GM23338 (cell line): ENCODE data around the gene SLC30A7. TPM values are rescaled to one million over a fixed set of nuclear protein-coding genes. Genes with fewer than 3 reads are reported as not detected.

Experiments used
- ATAC-seq: fragments of 200-7000 bp; cut with Tn5 transposase; 3 replicates; pipeline ENCODE4 v1.9.1; 2020
- DNase-seq: peaks from one replicate; pipeline ENCODE4 v3.0.0-alpha.2; 2015; ENCODE audit warnings: low spot score
- H2AFZ ChIP-seq: fragments of 200-600 bp; sonication (generic); 2 replicates; pipeline ENCODE4 v1.8.0; 2016; ENCODE audit warnings: antibody characterized with exemption, mild to moderate bottlenecking, moderate library complexity
- H3F3A ChIP-seq: fragments of 200-600 bp; sonication (generic); replicated peaks from 2 replicates; pipeline ENCODE4 v1.8.0; 2017; ENCODE audit warnings: antibody characterized with exemption, mixed run types, low read depth
- H3K27ac ChIP-seq: fragments of 200-600 bp; sonication (generic); 2 replicates; pipeline ENCODE4 v1.6.1; 2016; ENCODE audit warnings: low read depth
- H3K27me3 ChIP-seq: fragments of 200-600 bp; sonication (generic); 2 replicates; pipeline ENCODE4 v1.8.0; 2016; ENCODE audit warnings: mild to moderate bottlenecking, mixed run types, moderate library complexity; ENCODE audit not compliant: insufficient read depth
- H3K36me3 ChIP-seq: fragments of 200-600 bp; sonication (generic); 2 replicates; pipeline ENCODE4 v1.8.0; 2016; ENCODE audit warnings: mild to moderate bottlenecking; ENCODE audit not compliant: insufficient read depth
- H3K4me1 ChIP-seq: fragments of 200-600 bp; sonication (generic); 2 replicates; pipeline ENCODE4 v1.8.0; 2016; ENCODE audit warnings: mild to moderate bottlenecking, moderate library complexity; ENCODE audit not compliant: insufficient read depth
- H3K4me2 ChIP-seq: fragments of 200-600 bp; sonication (generic); 2 replicates; pipeline ENCODE4 v1.7.1; 2017; ENCODE audit warnings: mixed run types
- H3K4me3 ChIP-seq: fragments of 200-600 bp; sonication (generic); 2 replicates; pipeline ENCODE4 v1.6.1; 2016; ENCODE audit warnings: mixed run types
- H3K79me2 ChIP-seq: fragments of 200-600 bp; sonication (generic); replicated peaks from 2 replicates; pipeline ENCODE4 v1.8.0; 2017; ENCODE audit warnings: mild to moderate bottlenecking; ENCODE audit not compliant: insufficient read depth
- H3K9me2 ChIP-seq: fragments of 200-600 bp; sonication (generic); 2 replicates; pipeline ENCODE4 v1.8.0; 2017; ENCODE audit not compliant: insufficient read depth
- H4K20me1 ChIP-seq: fragments of 200-600 bp; sonication (generic); replicated peaks from 2 replicates; pipeline ENCODE4 v1.8.0; 2017; ENCODE audit warnings: mild to moderate bottlenecking; ENCODE audit not compliant: insufficient read depth
- H3K27ac Mint-ChIP-seq: 2 replicates; pipeline ENCODE4 v1.8.0; 2020; ENCODE audit warnings: inconsistent platforms, mild to moderate bottlenecking, moderate library complexity, mixed read lengths
- H3K27me3 Mint-ChIP-seq: 3 replicates; pipeline ENCODE4 v1.8.0; 2022; ENCODE audit warnings: low read depth, mild to moderate bottlenecking, moderate library complexity, mixed read lengths, inconsistent platforms; ENCODE audit not compliant: insufficient read depth, poor library complexity
- H3K36me3 Mint-ChIP-seq: 3 replicates; pipeline ENCODE4 v1.8.0; 2021; ENCODE audit warnings: low read depth, mild to moderate bottlenecking, inconsistent platforms, moderate library complexity, mixed read lengths
- H3K4me1 Mint-ChIP-seq: 3 replicates; pipeline ENCODE4 v1.8.0; 2020; ENCODE audit warnings: mild to moderate bottlenecking, inconsistent platforms, mixed read lengths
- H3K4me3 Mint-ChIP-seq: 3 replicates; pipeline ENCODE4 v1.8.0; 2021; ENCODE audit warnings: moderate library complexity, mild to moderate bottlenecking, inconsistent platforms, mixed read lengths
- H3K9me3 Mint-ChIP-seq: 3 replicates; pipeline ENCODE4 v1.8.0; 2020; ENCODE audit warnings: moderate library complexity, mild to moderate bottlenecking, inconsistent platforms, mixed read lengths
- CREB1 ChIP-seq: fragments of 250-450 bp; sonication (Bioruptor Pico); IDR thresholded peaks from 2 replicates; pipeline ENCODE4 v1.5.0; 2020; ENCODE audit warnings: low read depth, mild to moderate bottlenecking, moderate library complexity
- EZH2 ChIP-seq: fragments of 200-600 bp; sonication (generic); IDR thresholded peaks from one replicate; pipeline ENCODE4 v1.8.0; 2017; ENCODE audit warnings: antibody characterized with exemption, mild to moderate bottlenecking, low read depth; ENCODE audit not compliant: unreplicated experiment
- EZH2phosphoT487 ChIP-seq: fragments of 200-600 bp; sonication (generic); IDR thresholded peaks from one replicate; pipeline ENCODE4 v1.8.1; 2018; ENCODE audit warnings: antibody characterized with exemption; ENCODE audit not compliant: unreplicated experiment
- JUNB ChIP-seq: IDR thresholded peaks from one replicate; pipeline ENCODE4 v1.6.1; 2016; ENCODE audit warnings: antibody characterized with exemption; ENCODE audit not compliant: unreplicated experiment
- NANOG ChIP-seq: IDR thresholded peaks from 2 replicates; pipeline ENCODE4 v1.6.1; 2016; ENCODE audit warnings: antibody characterized with exemption, borderline replicate concordance
- POLR2AphosphoS5 ChIP-seq: IDR thresholded peaks from 2 replicates; pipeline ENCODE4 v1.6.1; 2016; ENCODE audit warnings: antibody characterized with exemption, low read depth
- STAT1 ChIP-seq: IDR thresholded peaks from one replicate; pipeline ENCODE4 v1.6.1; 2016; ENCODE audit warnings: antibody characterized with exemption; ENCODE audit not compliant: unreplicated experiment
- ZNF114 ChIP-seq: fragments of 250-450 bp; sonication (Bioruptor Pico); IDR thresholded peaks from 2 replicates; pipeline ENCODE4 v1.5.0; 2020; ENCODE audit warnings: mild to moderate bottlenecking, moderate library complexity
- ZNF331 ChIP-seq: fragments of 250-450 bp; sonication (Bioruptor Pico); IDR thresholded peaks from 2 replicates; pipeline ENCODE4 v1.5.0; 2020; ENCODE audit warnings: low read depth, mild to moderate bottlenecking, moderate library complexity
- polyA plus RNA-seq: library from polyadenylated mRNA; unstranded; fragments of >200 nt; fragmentation: Nextera tagmentation; extraction: Ambion mirVana; gene quantifications from 2 replicates; pipeline ENCODE4 v1.2.1, GENCODE V29; 2016
- total RNA-seq: library from RNA; depleted of rRNA; stranded (reverse); fragments of >200 nt; shearing (Covaris generic); gene quantifications from 2 replicates; pipeline ENCODE4 v1.2.3, GENCODE V29; 2014
- TF ChIP-seq, protein P1 (sequence below), 2 experiments: fragments of 200-600 bp in 1 of 2; sonication (generic) in 1 of 2; conservative IDR thresholded peaks; 2 replicates each; pipeline versions ENCODE4 v1.5.1 to v1.6.1; 2016 to 2017; ENCODE audit warnings: antibody characterized with exemption in 2 of 2, low read depth in 2 of 2, mild to moderate bottlenecking in 2 of 2, moderate library complexity in 1 of 2
- TF ChIP-seq, protein P2 (sequence below): IDR thresholded peaks from one replicate; pipeline ENCODE4 v1.6.1; 2018; ENCODE audit warnings: antibody characterized with exemption; ENCODE audit not compliant: unreplicated experiment

Gene SLC30A7
- total and polyA plus RNA-seq, 2 experiments from 2014 or later, result 9.8 to 25.1 TPM

DNA sequence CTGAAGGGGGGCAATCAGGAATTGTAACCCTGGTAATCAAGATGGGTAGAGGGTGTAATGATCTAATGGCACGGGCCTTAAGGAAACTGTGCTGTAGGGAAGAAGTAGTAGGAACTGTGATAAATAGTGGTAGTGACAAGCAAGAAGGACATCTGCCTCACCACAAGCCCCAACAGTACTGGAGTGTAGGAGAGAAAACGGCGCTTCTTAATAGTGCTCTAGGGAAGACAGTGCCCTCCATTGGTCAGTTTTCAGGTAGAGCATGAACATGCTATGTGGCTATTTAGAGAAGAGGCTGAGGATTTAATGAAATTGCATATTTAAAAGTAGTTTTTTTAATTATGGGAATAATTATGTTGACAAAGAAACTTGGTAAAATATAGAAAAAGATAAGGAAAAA, 32.2 kb downstream of the SLC30A7 start:
- Histone ChIP-seq H3F3A (no peaks in the 10 kb centered on the region), H3K36me3 (peaks cover 13% of the 10 kb centered on the region; the same call in 1 of the 2 replicates), H4K20me1 (0 out of 2 replicates have a peak, but pooled peaks cover 3% of the 10 kb centered on the region), H3K27me3 (no peaks in the 10 kb centered on the region), H3K27ac (no peak overlapping the region), H3K79me2 (no peaks in the 10 kb centered on the region; the same call in 1 of the 2 replicates), H3K9me2 (no peaks in the 10 kb centered on the region), H2AFZ (no peak overlapping the region), H3K4me3 (no peak overlapping the region), H3K4me1 (no peaks in the 10 kb centered on the region), H3K4me2 (no peak overlapping the region)
- Mint-ChIP-seq H3K4me1 (no peaks in the 10 kb centered on the region), H3K4me3 (no peak overlapping the region), H3K36me3 (peaks cover 34% of the 10 kb centered on the region), H3K27ac (no peak overlapping the region), H3K9me3 (0 out of 3 replicates have a peak, but pooled peaks cover 3% of the 10 kb centered on the region), H3K27me3 (no peaks in the 10 kb centered on the region)
- peak; percentile 64 for DNase-seq
- peak; percentile 92 for ATAC-seq
- TF ChIP-seq EZH2 (no peak), STAT1 (no peak), ZNF114 (CRISPR knock-in tag) (no peak), ZNF331 (CRISPR knock-in tag) (no peak), CREB1 (CRISPR knock-in tag) (no peak)
- TF ChIP-seq, protein P1, sequence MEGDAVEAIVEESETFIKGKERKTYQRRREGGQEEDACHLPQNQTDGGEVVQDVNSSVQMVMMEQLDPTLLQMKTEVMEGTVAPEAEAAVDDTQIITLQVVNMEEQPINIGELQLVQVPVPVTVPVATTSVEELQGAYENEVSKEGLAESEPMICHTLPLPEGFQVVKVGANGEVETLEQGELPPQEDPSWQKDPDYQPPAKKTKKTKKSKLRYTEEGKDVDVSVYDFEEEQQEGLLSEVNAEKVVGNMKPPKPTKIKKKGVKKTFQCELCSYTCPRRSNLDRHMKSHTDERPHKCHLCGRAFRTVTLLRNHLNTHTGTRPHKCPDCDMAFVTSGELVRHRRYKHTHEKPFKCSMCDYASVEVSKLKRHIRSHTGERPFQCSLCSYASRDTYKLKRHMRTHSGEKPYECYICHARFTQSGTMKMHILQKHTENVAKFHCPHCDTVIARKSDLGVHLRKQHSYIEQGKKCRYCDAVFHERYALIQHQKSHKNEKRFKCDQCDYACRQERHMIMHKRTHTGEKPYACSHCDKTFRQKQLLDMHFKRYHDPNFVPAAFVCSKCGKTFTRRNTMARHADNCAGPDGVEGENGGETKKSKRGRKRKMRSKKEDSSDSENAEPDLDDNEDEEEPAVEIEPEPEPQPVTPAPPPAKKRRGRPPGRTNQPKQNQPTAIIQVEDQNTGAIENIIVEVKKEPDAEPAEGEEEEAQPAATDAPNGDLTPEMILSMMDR (conservative IDR thresholded peaks at IDR 0.05; ENCODE audit: low read depth in 2 of 2), result peak; percentile 44 to 60
- TF ChIP-seq, protein P2, sequence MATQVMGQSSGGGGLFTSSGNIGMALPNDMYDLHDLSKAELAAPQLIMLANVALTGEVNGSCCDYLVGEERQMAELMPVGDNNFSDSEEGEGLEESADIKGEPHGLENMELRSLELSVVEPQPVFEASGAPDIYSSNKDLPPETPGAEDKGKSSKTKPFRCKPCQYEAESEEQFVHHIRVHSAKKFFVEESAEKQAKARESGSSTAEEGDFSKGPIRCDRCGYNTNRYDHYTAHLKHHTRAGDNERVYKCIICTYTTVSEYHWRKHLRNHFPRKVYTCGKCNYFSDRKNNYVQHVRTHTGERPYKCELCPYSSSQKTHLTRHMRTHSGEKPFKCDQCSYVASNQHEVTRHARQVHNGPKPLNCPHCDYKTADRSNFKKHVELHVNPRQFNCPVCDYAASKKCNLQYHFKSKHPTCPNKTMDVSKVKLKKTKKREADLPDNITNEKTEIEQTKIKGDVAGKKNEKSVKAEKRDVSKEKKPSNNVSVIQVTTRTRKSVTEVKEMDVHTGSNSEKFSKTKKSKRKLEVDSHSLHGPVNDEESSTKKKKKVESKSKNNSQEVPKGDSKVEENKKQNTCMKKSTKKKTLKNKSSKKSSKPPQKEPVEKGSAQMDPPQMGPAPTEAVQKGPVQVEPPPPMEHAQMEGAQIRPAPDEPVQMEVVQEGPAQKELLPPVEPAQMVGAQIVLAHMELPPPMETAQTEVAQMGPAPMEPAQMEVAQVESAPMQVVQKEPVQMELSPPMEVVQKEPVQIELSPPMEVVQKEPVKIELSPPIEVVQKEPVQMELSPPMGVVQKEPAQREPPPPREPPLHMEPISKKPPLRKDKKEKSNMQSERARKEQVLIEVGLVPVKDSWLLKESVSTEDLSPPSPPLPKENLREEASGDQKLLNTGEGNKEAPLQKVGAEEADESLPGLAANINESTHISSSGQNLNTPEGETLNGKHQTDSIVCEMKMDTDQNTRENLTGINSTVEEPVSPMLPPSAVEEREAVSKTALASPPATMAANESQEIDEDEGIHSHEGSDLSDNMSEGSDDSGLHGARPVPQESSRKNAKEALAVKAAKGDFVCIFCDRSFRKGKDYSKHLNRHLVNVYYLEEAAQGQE, result no peak

DNA sequence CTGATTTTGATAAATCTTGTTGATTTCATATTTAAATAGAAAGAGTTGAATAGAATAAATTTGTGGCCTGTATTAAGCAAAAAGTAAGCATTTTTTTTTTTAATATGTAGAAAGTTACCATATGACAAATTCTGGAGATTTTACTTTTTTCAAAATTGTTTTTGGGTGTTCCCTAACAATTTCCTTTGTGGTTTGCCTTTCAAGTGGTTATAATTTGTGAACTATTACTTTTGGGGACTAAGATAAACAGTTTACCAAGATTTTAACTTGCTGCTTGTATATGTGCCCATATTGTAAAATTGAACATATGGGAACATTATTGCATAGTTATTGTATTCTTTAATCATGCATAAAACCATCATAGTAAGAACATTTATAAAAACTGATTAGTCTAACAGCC, 34.6 kb downstream of the SLC30A7 start:
- ATAC-seq (no peak), DNase-seq (no peak)
- H2AFZ ChIP-seq, result no peak overlapping the region
- H3K4me1 Mint-ChIP-seq, result no peaks in the 10 kb centered on the region
- no peak overlapping the region for H3K4me3 Mint-ChIP-seq
- no peaks in the 10 kb centered on the region for H3K27me3 ChIP-seq
- no peaks in the 10 kb centered on the region for H3K27me3 Mint-ChIP-seq
- no peaks in the 10 kb centered on the region for H3K79me2 ChIP-seq
- H3K4me3 ChIP-seq, result no peak overlapping the region
- H3K27ac ChIP-seq, result no peak overlapping the region
- peaks cover 5% of the 10 kb centered on the region; the same call in 1 of the 2 replicates for H3K36me3 ChIP-seq
- no peaks in the 10 kb centered on the region for H3K4me1 ChIP-seq
- no peak overlapping the region for H3K27ac Mint-ChIP-seq
- no peaks in the 10 kb centered on the region for H4K20me1 ChIP-seq
- H3K36me3 Mint-ChIP-seq, result peaks cover 26% of the 10 kb centered on the region
- H3K9me2 ChIP-seq, result no peaks in the 10 kb centered on the region
- H3K4me2 ChIP-seq, result no peak overlapping the region
- no peaks in the 10 kb centered on the region; the same call in 2 of the 3 replicates for H3K9me3 Mint-ChIP-seq
- no peaks in the 10 kb centered on the region for H3F3A ChIP-seq
- TF ChIP-seq ZNF114 (CRISPR knock-in tag) (no peak), NANOG (no peak), JUNB (no peak), POLR2AphosphoS5 (no peak), ZNF331 (CRISPR knock-in tag) (no peak), STAT1 (no peak), EZH2phosphoT487 (no peak), CREB1 (CRISPR knock-in tag) (no peak)
- TF ChIP-seq, protein P1 (conservative IDR thresholded peaks at IDR 0.05; ENCODE audit: low read depth in 2 of 2), result no peak
- TF ChIP-seq, protein P2, result no peak
